GM08714 (cell line): Measurements from ENCODE around the gene THSD4.

Experiments used
- H3K4me3 ChIP-seq: fragments of 200-500 bp; sonication (Bioruptor generic); 2 replicates; pipeline ENCODE4 v1.5.1; 2014; ENCODE audit warnings: mild to moderate bottlenecking, low read length, inconsistent platforms
- ZNF274 ChIP-seq: IDR thresholded peaks from 2 replicates; pipeline ENCODE4 v1.6.1; 2012; ENCODE audit warnings: mild to moderate bottlenecking, low read depth, low read length

THSD4 gene

GRCh38 chr15:71808311-71809020 lies 693.2 kb downstream of the THSD4 start:
- no peak overlapping the region for H3K4me3 ChIP-seq

GRCh38 chr15:71809346-71809745 lies 694.1 kb downstream of the THSD4 start:
- no peak for TF ChIP-seq ZNF274
- H3K4me3 ChIP-seq: no peak overlapping the region

More at GRCh38 chr15:71808311-71809020, 693.2 kb downstream of the THSD4 start:
- no peak for TF ChIP-seq ZNF274

GRCh38 chr15:71810256-71811035 lies 695.2 kb downstream of the THSD4 start, which contains the start of gene NR2E3:
Gene NR2E3 (plus strand): TSS chr15:71810554. CDS start chr15:71810744, 190 bp downstream.
- no peak for TF ChIP-seq ZNF274

GRCh38 chr15:71811036-71811736 lies 695.9 kb downstream of the THSD4 start:
- no peak overlapping the region for H3K4me3 ChIP-seq
- TF ChIP-seq ZNF274: no peak

More at GRCh38 chr15:71810256-71811035, 695.2 kb downstream of the THSD4 start, which contains the start of gene NR2E3:
- H3K4me3 ChIP-seq: no peak within 1 kb of the TSS

- TF ChIP-seq ZNF274: no peak
- no peak overlapping the region for H3K4me3 ChIP-seq
These were observed 696.8 kb downstream of the THSD4 start for GRCh38 chr15:71811752-71812735.

GRCh38 chr15:71812966-71813722 lies 697.9 kb downstream of the THSD4 start:
- no peak overlapping the region for H3K4me3 ChIP-seq
- no peak for TF ChIP-seq ZNF274

DNA sequence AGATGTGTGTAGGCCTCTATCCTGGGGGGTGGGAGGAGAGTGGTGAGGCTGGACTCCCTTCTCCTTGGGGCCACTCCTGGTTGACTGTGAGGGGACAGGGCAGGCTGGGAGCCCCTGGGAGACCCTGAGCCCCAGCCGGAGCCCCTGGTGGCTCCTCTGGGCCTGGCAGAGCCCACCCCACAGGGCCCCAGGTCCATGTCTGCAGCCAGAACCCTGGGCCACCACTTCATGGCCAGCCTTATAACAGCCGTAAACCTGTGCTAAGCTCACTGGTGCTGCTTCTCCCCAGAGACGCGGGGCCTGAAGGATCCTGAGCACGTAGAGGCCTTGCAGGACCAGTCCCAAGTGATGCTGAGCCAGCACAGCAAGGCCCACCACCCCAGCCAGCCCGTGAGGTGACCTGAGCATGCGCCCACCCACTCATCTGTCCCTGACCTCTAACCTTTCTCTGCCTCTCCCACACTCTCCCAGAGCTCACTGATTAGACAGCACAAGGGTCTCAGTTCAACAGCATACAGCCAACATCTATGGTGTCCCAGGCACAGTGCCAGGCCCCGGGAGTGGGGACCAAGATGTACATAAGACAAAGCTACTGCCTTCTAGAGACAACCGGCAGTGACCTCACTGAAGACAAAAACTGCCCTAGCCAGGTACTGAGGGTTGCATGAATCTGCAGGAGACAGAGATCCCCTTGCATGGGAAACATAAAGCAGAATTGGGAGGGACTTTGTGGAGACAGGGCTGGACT lies 698.6 kb downstream of the THSD4 start:
- no peak for TF ChIP-seq ZNF274
- no peak overlapping the region for H3K4me3 ChIP-seq

DNA sequence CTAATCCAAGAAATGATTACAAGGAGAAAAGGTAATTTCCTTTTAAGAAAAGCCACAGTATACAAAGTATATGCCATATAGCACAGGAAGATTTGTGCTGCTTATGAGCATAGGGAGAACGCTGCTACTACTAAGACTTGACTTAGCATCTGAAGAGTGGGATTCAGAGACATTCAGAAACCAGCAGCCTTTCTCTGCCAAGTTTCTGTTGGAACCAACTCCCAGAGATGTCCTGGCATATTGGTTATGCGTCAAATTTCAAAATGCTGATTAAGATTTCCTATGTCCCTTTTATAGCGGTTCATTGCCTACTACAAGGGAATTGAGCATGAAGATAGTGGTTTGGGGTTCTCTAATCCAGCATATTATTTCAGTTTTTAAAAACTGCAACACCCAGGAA lies 700.0 kb downstream of the THSD4 start:
- H3K4me3 ChIP-seq: no peak overlapping the region
- no peak for TF ChIP-seq ZNF274

- TF ChIP-seq ZNF274: no peak
- no peak overlapping the region for H3K4me3 ChIP-seq
These were observed 702.1 kb downstream of the THSD4 start for GRCh38 chr15:71817351-71817750.

DNA sequence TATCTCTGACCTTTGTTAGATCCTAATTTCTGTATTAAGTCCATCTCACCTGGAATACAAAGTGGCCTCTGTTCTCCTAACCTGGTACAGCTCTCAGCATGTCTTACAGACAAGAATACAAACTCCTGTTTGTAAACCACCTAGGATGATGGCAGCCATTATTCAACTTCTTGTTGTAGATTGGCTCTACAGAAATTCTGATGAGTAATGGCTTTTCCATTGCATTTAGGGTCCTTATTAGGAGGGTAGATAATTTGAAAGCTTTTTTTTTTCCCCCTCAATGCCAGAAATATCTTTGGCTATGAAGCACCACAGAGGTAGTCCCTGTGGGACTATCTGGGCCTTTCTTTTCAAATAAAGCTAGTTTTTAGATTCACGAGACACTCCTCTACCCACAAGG lies 704.9 kb downstream of the THSD4 start:
- TF ChIP-seq ZNF274: no peak
- H3K4me3 ChIP-seq: no peak overlapping the region

DNA sequence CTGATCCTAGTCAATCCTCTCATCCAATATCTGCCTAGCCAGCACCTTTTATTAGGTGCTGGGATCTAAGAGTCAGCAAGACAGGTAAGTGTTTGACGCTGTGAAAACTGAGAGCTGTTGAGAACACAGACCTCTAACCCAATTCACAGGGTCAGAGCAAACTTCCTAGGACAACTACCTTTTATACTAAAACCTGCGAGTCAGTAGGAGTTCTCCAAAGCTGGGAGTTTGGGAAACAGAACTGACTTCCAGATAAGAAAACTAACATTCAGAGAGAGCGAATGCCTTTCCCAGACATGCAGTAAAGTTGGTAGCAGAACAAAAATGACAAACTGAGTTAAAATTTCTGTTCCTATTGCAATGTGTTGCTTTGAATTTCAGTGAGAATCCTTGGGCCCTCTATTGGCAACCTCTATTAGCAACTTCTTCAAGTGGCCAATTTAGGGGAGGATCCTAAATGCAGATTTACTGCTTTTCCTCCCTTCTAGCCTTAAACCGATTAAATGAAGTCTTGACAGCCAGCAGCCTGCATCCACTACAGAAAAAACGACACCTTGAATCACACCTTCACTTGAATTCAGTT lies 706.4 kb downstream of the THSD4 start:
- peak; percentile 86 for TF ChIP-seq ZNF274

More for the DNA sequence above, 706.4 kb downstream of the THSD4 start:
- no peak overlapping the region for H3K4me3 ChIP-seq
